Astrocyte (in vitro differentiated cells and primary cell): Measurements from ENCODE around the gene CHTOP. TPM values are rescaled to one million over a fixed set of nuclear protein-coding genes. Genes with fewer than 3 reads are reported as not detected.
A peak's percentile ranks its signal among the peaks of the same experiment; 100 is the strongest.

ENCODE experiments used
- DNase-seq: peaks from one replicate; pipeline ENCODE4 v3.0.0-alpha.2; 2010; ENCODE audit warnings: low read depth
- FAIRE-seq: peaks from 2 replicates; lab custom pipeline; 2011; peaks lifted over from hg19 to GRCh38; lab: Jason Lieb, UNC
- H2AFZ ChIP-seq: 2 replicates; pipeline ENCODE4 v1.6.0; 2012; ENCODE audit warnings: low read depth, low read length, inconsistent platforms
- H3K27ac ChIP-seq: 2 replicates; pipeline ENCODE4 v1.5.1; 2011; ENCODE audit warnings: low read depth, low read length, inconsistent platforms
- H3K27me3 ChIP-seq: 2 replicates; pipeline ENCODE4 v1.6.0; 2011; ENCODE audit warnings: low read length, inconsistent platforms; ENCODE audit not compliant: insufficient read depth
- H3K36me3 ChIP-seq: 2 replicates; pipeline ENCODE4 v1.5.1; 2011; ENCODE audit warnings: low read length, inconsistent platforms; ENCODE audit not compliant: insufficient read depth
- H3K4me1 ChIP-seq: 2 replicates; pipeline ENCODE4 v1.5.1; 2011; ENCODE audit warnings: low read length, inconsistent platforms; ENCODE audit not compliant: insufficient read depth
- H3K4me2 ChIP-seq: 2 replicates; pipeline ENCODE4 v1.6.0; 2012; ENCODE audit warnings: low read length, inconsistent platforms
- H3K4me3 ChIP-seq: 2 replicates; pipeline ENCODE4 v1.5.1; 2011; ENCODE audit warnings: low read depth, mild to moderate bottlenecking, low read length, inconsistent platforms; ENCODE audit not compliant: insufficient read depth
- H3K79me2 ChIP-seq: 2 replicates; pipeline ENCODE4 v1.6.0; 2012; ENCODE audit warnings: mild to moderate bottlenecking, low read length, inconsistent platforms; ENCODE audit not compliant: insufficient read depth
- H3K9ac ChIP-seq: 2 replicates; pipeline ENCODE4 v1.6.0; 2012; ENCODE audit warnings: mild to moderate bottlenecking, low read length, inconsistent platforms
- H3K9me3 ChIP-seq: 2 replicates; pipeline ENCODE4 v1.5.1; 2012; ENCODE audit warnings: low read depth, mild to moderate bottlenecking, low read length, inconsistent platforms; ENCODE audit not compliant: insufficient read depth
- H4K20me1 ChIP-seq: 2 replicates; pipeline ENCODE4 v1.6.0; 2012; ENCODE audit warnings: low read length, inconsistent platforms; ENCODE audit not compliant: insufficient read depth
- H3K27ac Mint-ChIP-seq: one replicate; pipeline ENCODE4 v1.8.0; 2021; ENCODE audit warnings: mild to moderate bottlenecking, mixed read lengths; ENCODE audit not compliant: unreplicated experiment
- H3K27me3 Mint-ChIP-seq: one replicate; pipeline ENCODE4 v1.8.0; 2021; ENCODE audit warnings: low read depth, mixed read lengths; ENCODE audit not compliant: unreplicated experiment
- H3K36me3 Mint-ChIP-seq: one replicate; pipeline ENCODE4 v1.8.0; 2021; ENCODE audit warnings: low read depth, mixed read lengths; ENCODE audit not compliant: unreplicated experiment
- H3K4me1 Mint-ChIP-seq: one replicate; pipeline ENCODE4 v1.8.0; 2021; ENCODE audit warnings: low read depth, mixed read lengths; ENCODE audit not compliant: unreplicated experiment
- H3K4me3 Mint-ChIP-seq: one replicate; pipeline ENCODE4 v1.8.0; 2021; ENCODE audit warnings: mild to moderate bottlenecking, moderate library complexity, mixed read lengths; ENCODE audit not compliant: unreplicated experiment
- H3K9me3 Mint-ChIP-seq: one replicate; pipeline ENCODE4 v1.8.0; 2021; ENCODE audit warnings: mild to moderate bottlenecking, mixed read lengths; ENCODE audit not compliant: unreplicated experiment
- EZH2 ChIP-seq: IDR thresholded peaks from 2 replicates; pipeline ENCODE4 v1.6.1; 2012; ENCODE audit warnings: mild to moderate bottlenecking, low read length, inconsistent platforms; ENCODE audit not compliant: insufficient read depth
- total RNA-seq: library from RNA; stranded (reverse); gene quantifications from 2 replicates; pipeline ENCODE4 v1.2.1, GENCODE V29; 2021
- TF ChIP-seq, protein P1 (sequence below): IDR thresholded peaks from 2 replicates; pipeline ENCODE4 v1.5.1; 2011; ENCODE audit warnings: low read depth, mild to moderate bottlenecking, inconsistent platforms, low read length, moderate library complexity; ENCODE audit not compliant: insufficient read depth

CHTOP gene
- total RNA-seq, 1 donor from 2014 or later, result 56.4 TPM

DNA sequence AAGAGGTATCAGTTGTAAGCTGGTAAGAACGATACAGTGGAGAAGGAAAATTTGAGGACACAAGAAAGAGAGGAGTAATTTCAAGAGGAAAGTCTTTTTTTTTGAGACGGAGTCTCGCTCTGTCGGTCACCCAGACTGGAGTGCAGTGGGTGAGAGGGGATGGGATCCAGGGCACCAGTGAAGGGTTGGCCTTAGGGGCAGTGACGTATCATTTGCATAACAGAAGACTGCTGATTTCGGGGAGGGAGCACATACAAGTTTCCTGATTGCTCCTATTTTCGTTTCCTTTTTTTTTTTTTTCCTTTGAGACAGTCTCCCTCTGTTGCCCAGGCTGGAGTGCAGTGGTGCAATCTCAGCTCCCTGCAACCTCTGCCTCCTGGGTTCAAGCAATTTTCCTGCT is 10.8 kb upstream of the CHTOP start:
- no peak overlapping the region for H3K9ac ChIP-seq
- H3K79me2 ChIP-seq, result peaks cover 35% of the 10 kb centered on the region

GRCh38 chr1:153624965-153625611 is 8.8 kb upstream of the CHTOP start:
- no peak overlapping the region for H2AFZ ChIP-seq
- no peak for TF ChIP-seq EZH2
- TF ChIP-seq, protein P1, sequence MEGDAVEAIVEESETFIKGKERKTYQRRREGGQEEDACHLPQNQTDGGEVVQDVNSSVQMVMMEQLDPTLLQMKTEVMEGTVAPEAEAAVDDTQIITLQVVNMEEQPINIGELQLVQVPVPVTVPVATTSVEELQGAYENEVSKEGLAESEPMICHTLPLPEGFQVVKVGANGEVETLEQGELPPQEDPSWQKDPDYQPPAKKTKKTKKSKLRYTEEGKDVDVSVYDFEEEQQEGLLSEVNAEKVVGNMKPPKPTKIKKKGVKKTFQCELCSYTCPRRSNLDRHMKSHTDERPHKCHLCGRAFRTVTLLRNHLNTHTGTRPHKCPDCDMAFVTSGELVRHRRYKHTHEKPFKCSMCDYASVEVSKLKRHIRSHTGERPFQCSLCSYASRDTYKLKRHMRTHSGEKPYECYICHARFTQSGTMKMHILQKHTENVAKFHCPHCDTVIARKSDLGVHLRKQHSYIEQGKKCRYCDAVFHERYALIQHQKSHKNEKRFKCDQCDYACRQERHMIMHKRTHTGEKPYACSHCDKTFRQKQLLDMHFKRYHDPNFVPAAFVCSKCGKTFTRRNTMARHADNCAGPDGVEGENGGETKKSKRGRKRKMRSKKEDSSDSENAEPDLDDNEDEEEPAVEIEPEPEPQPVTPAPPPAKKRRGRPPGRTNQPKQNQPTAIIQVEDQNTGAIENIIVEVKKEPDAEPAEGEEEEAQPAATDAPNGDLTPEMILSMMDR, result no peak
- H3K4me3 ChIP-seq, result no peak overlapping the region
- H4K20me1 ChIP-seq, result peaks cover 13% of the 10 kb centered on the region
- H3K27me3 ChIP-seq, result no peaks in the 10 kb centered on the region
- Mint-ChIP-seq H3K4me1 (peaks cover 37% of the 10 kb centered on the region), H3K27me3 (no peaks in the 10 kb centered on the region), H3K4me3 (peak overlapping the region; percentile 97), H3K9me3 (peaks cover 1% of the 10 kb centered on the region), H3K27ac (no peak overlapping the region), H3K36me3 (peaks cover 15% of the 10 kb centered on the region)
- H3K27ac ChIP-seq, result no peak overlapping the region
- FAIRE-seq (no peak), DNase-seq (no peak)
- peak overlapping the region; percentile 91 for H3K4me2 ChIP-seq
- no peaks in the 10 kb centered on the region for H3K9me3 ChIP-seq
- peaks cover 27% of the 10 kb centered on the region for H3K4me1 ChIP-seq
- H3K79me2 ChIP-seq, result peaks cover 35% of the 10 kb centered on the region
- peaks cover 35% of the 10 kb centered on the region for H3K36me3 ChIP-seq
- H3K9ac ChIP-seq, result peak overlapping the region; percentile 13

More for the DNA sequence above, 10.8 kb upstream of the CHTOP start:
- DNase-seq (no peak), FAIRE-seq (no peak)
- peaks cover 27% of the 10 kb centered on the region for H3K4me1 ChIP-seq
- H3K27ac ChIP-seq, result no peak overlapping the region
- no peaks in the 10 kb centered on the region for H3K9me3 ChIP-seq
- Mint-ChIP-seq H3K4me1 (peaks cover 30% of the 10 kb centered on the region), H3K4me3 (peak overlapping the region; percentile 50), H3K27me3 (no peaks in the 10 kb centered on the region), H3K9me3 (peaks cover 4% of the 10 kb centered on the region), H3K36me3 (peaks cover 23% of the 10 kb centered on the region), H3K27ac (no peak overlapping the region)
- H3K36me3 ChIP-seq, result peaks cover 41% of the 10 kb centered on the region
- TF ChIP-seq, protein P1, result no peak
- no peak for TF ChIP-seq EZH2
- H4K20me1 ChIP-seq, result peaks cover 13% of the 10 kb centered on the region
- H3K4me3 ChIP-seq, result no peak overlapping the region
- H2AFZ ChIP-seq, result no peak overlapping the region
- H3K4me2 ChIP-seq, result no peak overlapping the region
- H3K27me3 ChIP-seq, result no peaks in the 10 kb centered on the region

DNA sequence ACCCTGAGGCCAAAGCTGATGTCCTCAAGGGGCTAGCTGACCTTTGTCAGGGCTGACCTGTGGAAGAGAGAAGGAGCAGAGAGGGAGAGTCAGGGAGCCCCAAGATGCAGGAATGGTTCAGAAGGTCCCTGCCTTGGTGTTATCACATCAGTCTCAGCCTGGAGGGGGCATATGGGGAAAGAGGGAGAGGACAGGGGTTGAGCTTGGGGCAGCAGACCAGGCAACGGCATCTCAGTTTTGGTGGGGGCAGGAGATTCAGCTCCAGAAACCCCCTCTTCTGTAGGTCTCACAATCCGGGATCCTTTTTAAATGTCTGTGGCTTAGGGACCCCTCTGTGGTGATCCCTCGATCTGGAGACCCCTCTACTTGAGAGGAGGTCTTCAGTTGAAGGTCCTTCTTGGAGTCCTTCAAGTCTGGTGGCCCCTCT is 7.4 kb upstream of the CHTOP start:
- Histone ChIP-seq H3K4me3 (peak overlapping the region; percentile 73), H3K27me3 (no peaks in the 10 kb centered on the region), H4K20me1 (peaks cover 13% of the 10 kb centered on the region), H3K9ac (peak overlapping the region; percentile 84), H3K36me3 (peaks cover 27% of the 10 kb centered on the region), H3K4me1 (peaks cover 30% of the 10 kb centered on the region), H3K79me2 (peaks cover 35% of the 10 kb centered on the region), H3K9me3 (no peaks in the 10 kb centered on the region), H2AFZ (no peak overlapping the region), H3K4me2 (peak overlapping the region; percentile 91), H3K27ac (peak overlapping the region; percentile 92)
- Mint-ChIP-seq H3K36me3 (peaks cover 11% of the 10 kb centered on the region), H3K27ac (peak overlapping the region; percentile 99), H3K27me3 (no peaks in the 10 kb centered on the region), H3K4me3 (peak overlapping the region; percentile 97), H3K9me3 (peaks cover 1% of the 10 kb centered on the region), H3K4me1 (peaks cover 41% of the 10 kb centered on the region)
- DNase-seq (no peak), FAIRE-seq (no peak)
- no peak for TF ChIP-seq EZH2
- TF ChIP-seq, protein P1, result no peak
